ENCODE results near the gene CDK8. TPM values are rescaled to one million over a fixed set of nuclear protein-coding genes. Genes with fewer than 3 reads are reported as not detected.

CDK8 gene
- polyA plus RNA-seq, 3 donors = 3.0 to 10.9 (median 3.3) TPM

DNA sequence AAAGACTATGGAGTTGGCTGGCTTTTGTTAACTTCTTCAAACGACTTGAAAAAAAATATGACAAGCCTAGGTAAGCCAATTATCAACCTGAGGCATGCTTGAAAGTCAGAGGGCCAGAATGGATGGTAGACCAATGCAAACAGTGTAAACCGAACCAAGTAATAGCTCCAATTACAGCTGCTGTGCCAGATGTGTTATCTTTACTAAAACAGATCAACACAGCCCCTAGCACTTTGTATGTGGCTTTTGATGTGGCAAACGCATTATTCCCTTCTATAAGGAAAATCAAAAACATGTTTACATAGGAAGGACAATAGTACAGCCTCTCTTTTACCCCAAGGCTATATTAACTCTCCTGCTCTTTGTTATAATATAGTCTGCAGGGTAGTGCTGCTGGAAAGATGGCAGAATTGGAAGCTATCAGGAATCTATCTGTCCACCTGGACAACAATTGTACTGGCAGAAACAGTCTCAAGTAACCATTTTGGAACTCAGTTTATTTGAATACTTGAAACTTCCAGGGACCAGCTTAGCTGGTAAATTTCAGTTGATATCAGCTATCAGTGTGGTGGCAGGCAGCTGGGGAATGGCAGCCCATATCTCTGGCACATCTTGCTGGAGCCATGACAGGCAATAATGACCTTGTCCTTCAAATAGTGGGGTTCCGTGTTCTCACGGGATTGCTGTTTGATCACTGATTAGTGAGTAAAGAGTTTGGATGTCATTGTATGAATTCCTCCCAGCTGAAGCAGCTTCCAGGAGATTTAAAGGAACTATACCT is 159.2 kb downstream of the CDK8 start:
- Histone ChIP-seq H2AFZ (ENCODE audit: insufficient read depth, low read depth, low read length, poor library complexity, severe bottlenecking) (no peak overlapping the region), H3K4me2 (replicated peaks; ENCODE audit: extremely low read depth, low read length, poor library complexity, severe bottlenecking) (no peak overlapping the region), H3K4me1 (ENCODE audit: control insufficient read depth in 1 of 2, insufficient read depth in 2 of 2, low read length in 2 of 2) (no peaks in the 10 kb centered on the region), H3K27me3 (ENCODE audit: control insufficient read depth in 2 of 2, insufficient read depth in 2 of 2, low read length in 2 of 2) (no peaks in the 10 kb centered on the region), H3K27ac (ENCODE audit: low read depth in 1 of 2, low read length in 2 of 2) (no peak overlapping the region), H4K20me1 (ENCODE audit: insufficient read depth, low read length) (no peaks in the 10 kb centered on the region), H3K36me3 (replicated peaks in 1 of 2; ENCODE audit: control insufficient read depth in 1 of 2, insufficient read depth in 2 of 2, low read length in 2 of 2) (no peaks in the 10 kb centered on the region), H3K4me3 (replicated peaks in 1 of 3; ENCODE audit: low read depth in 2 of 3, low read length in 3 of 3) (no peak overlapping the region), H3K9ac (ENCODE audit: insufficient read depth, low read length, poor library complexity, severe bottlenecking) (no peak overlapping the region), H3K79me2 (ENCODE audit: insufficient read depth, low read length) (no peaks in the 10 kb centered on the region), H3K9me3 (replicated peaks in 1 of 2; ENCODE audit: control insufficient read depth in 1 of 2, insufficient read depth in 1 of 2, low read length in 2 of 2) (no peaks in the 10 kb centered on the region)
- H3K4me1 Mint-ChIP-seq = no peaks in the 10 kb centered on the region
- no peak overlapping the region for H3K27ac Mint-ChIP-seq
- H3K9me3 Mint-ChIP-seq = peaks cover 0 to 7% (median 0%) of the 10 kb centered on the region in 7 donors
- TF ChIP-seq, protein P1, sequence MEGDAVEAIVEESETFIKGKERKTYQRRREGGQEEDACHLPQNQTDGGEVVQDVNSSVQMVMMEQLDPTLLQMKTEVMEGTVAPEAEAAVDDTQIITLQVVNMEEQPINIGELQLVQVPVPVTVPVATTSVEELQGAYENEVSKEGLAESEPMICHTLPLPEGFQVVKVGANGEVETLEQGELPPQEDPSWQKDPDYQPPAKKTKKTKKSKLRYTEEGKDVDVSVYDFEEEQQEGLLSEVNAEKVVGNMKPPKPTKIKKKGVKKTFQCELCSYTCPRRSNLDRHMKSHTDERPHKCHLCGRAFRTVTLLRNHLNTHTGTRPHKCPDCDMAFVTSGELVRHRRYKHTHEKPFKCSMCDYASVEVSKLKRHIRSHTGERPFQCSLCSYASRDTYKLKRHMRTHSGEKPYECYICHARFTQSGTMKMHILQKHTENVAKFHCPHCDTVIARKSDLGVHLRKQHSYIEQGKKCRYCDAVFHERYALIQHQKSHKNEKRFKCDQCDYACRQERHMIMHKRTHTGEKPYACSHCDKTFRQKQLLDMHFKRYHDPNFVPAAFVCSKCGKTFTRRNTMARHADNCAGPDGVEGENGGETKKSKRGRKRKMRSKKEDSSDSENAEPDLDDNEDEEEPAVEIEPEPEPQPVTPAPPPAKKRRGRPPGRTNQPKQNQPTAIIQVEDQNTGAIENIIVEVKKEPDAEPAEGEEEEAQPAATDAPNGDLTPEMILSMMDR (IDR thresholded peaks at IDR 0.05) = no peak
- no peak for DNase-seq
- WGBS (ENCODE audit: insufficient coverage) = 73% methylated on average over 2 of the region's 5 CpGs
- H3K27me3 Mint-ChIP-seq (ENCODE audit: low read depth in 3 of 3) = peaks cover 0 to 3% (median 1%) of the 10 kb centered on the region in 3 donors
- peaks cover 5 to 7% of the 10 kb centered on the region in 2 donors for H3K36me3 Mint-ChIP-seq
- intact Hi-C loops (cut with micrococcal nuclease) = no loop called here
- H3K4me3 Mint-ChIP-seq = no peak overlapping the region

DNA sequence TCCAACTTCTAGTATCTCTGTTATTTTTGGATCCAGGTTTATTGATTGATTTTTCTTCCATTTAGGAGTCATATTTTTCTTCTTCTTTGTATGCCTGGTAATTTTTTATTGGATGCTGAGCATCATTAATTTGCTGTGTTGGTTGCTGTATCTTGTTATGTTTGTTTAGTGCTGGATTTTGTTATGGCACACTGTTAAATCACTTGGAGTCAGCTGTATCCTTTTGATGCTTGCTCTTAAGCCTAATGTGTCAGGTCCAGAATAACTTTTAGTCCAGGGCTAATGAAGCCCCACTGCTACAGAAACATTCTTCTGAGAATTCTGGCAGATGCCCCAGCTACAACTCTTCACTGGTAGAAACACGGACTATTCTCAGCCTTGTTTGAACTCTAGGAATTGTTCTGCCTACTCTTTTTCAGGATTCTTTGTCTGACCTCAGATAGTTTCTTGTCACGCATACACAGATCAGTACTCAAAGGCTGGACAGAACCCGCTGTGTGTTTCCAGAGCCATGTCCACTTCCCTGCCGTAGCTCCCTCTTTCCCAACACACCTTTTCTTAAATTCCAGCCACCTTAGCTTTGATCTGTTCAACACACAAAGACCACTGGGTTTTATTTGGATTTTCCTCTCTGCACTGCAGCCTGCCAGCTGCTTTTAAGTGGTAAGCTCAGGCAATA is 166.5 kb downstream of the CDK8 start:
- Histone ChIP-seq H3K9ac (ENCODE audit: insufficient read depth, low read length, poor library complexity, severe bottlenecking) (no peak overlapping the region), H3K9me3 (replicated peaks in 1 of 2; ENCODE audit: control insufficient read depth in 1 of 2, insufficient read depth in 1 of 2, low read length in 2 of 2) (no peaks in the 10 kb centered on the region), H3K36me3 (replicated peaks in 1 of 2; ENCODE audit: control insufficient read depth in 1 of 2, insufficient read depth in 2 of 2, low read length in 2 of 2) (no peaks in the 10 kb centered on the region), H3K4me3 (replicated peaks in 1 of 3; ENCODE audit: low read depth in 2 of 3, low read length in 3 of 3) (no peak overlapping the region), H3K27me3 (ENCODE audit: control insufficient read depth in 2 of 2, insufficient read depth in 2 of 2, low read length in 2 of 2) (no peaks in the 10 kb centered on the region), H3K4me1 (ENCODE audit: control insufficient read depth in 1 of 2, insufficient read depth in 2 of 2, low read length in 2 of 2) (no peaks in the 10 kb centered on the region), H3K4me2 (replicated peaks; ENCODE audit: extremely low read depth, low read length, poor library complexity, severe bottlenecking) (no peak overlapping the region), H2AFZ (ENCODE audit: insufficient read depth, low read depth, low read length, poor library complexity, severe bottlenecking) (no peak overlapping the region), H3K27ac (ENCODE audit: low read depth in 1 of 2, low read length in 2 of 2) (no peak overlapping the region), H3K79me2 (ENCODE audit: insufficient read depth, low read length) (no peaks in the 10 kb centered on the region), H4K20me1 (ENCODE audit: insufficient read depth, low read length) (no peaks in the 10 kb centered on the region)
- Mint-ChIP-seq H3K27me3 (ENCODE audit: low read depth in 3 of 3) (peaks cover 0 to 3% (median 1%) of the 10 kb centered on the region in 3 donors), H3K4me1 (no peaks in the 10 kb centered on the region), H3K36me3 (no peaks in the 10 kb centered on the region), H3K9me3 (peaks cover 0 to 5% (median 0%) of the 10 kb centered on the region in 7 donors), H3K4me3 (no peak overlapping the region), H3K27ac (no peak overlapping the region)
- TF ChIP-seq, protein P1 (IDR thresholded peaks at IDR 0.05) = no peak
- WGBS (ENCODE audit: insufficient coverage) = 89% methylated on average over 4 of the region's 4 CpGs
- intact Hi-C loops (cut with micrococcal nuclease) = no loop called here
- no peak for DNase-seq
